ENCODE measurements around the gene AACS.
"Not testable (repeated sequence)": the region's sequence is repeated elsewhere in the genome, so short reads cannot be mapped to it uniquely, and the experiment has no call there.

AACS gene

GRCh38 chr12:125092872-125093680 is 27.8 kb downstream of the AACS start:
- DNase-seq = peak; percentile 35 to 70

- peak; percentile 13 to 43 for DNase-seq
Measured at GRCh38 chr12:125093681-125094330, 28.6 kb downstream of the AACS start.

- no peak for DNase-seq
Measured at GRCh38 chr12:125096894-125097293, 31.7 kb downstream of the AACS start.

GRCh38 chr12:125097427-125097826 is 32.2 kb downstream of the AACS start:
- DNase-seq = no peak

DNA sequence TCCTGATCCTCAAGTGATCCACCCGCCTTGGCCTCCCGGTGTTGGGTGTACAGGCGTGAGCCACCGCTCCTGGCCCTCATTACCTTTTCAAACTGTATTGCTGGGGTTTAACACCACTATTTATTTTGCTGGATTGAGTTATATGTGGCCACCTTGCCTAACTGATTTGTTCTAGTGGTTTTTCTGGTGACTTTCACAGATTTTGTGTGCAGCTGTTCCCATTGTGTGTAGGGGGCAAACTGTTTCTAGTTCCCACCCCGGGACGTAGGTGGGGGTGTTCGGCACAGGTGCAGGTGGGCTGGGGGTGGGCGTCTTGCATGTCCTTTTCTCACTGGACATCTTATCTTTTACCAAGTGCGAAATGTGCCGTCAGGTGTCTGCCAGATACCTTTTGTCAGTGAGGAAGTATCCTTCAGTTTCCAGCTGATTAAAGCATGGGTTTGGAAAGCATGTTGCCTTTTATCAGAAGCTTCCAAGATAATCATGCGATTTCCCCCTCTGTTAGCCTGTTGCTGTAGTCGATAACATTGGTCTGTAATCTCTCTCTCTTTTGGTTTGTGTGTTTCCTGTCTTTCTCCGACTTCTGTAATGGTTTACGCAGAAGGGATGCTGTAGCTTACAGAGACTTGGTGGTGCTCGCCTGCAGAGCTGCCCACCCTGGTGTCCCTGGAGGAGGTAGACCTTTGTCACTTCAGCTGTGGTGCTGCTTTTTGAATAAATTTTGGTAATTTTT is 33.6 kb downstream of the AACS start:
- DNase-seq = no peak

DNA sequence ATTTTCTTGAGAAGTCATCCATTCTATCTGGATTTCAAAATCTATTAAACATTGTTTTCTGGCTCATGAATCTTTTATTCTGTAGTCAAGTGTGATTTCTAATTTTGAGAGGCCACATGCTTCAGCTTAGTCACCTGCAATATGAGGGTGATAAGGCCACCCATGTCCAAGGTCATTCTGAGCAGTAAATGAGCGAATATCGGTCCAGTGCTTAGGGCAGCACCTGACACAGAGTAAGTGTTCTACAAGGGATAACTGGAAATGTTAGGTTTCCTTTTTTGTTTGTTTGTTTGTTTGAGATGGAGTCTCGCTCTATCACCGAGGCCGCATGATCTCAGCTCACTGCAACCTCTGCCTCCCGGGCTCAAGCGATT is 34.2 kb downstream of the AACS start:
- DNase-seq = no peak

GRCh38 chr12:125100551-125101434 is 35.6 kb downstream of the AACS start:
- DNase-seq = no peak

GRCh38 chr12:125104982-125105381 is 39.7 kb downstream of the AACS start:
- DNase-seq = no peak

DNA sequence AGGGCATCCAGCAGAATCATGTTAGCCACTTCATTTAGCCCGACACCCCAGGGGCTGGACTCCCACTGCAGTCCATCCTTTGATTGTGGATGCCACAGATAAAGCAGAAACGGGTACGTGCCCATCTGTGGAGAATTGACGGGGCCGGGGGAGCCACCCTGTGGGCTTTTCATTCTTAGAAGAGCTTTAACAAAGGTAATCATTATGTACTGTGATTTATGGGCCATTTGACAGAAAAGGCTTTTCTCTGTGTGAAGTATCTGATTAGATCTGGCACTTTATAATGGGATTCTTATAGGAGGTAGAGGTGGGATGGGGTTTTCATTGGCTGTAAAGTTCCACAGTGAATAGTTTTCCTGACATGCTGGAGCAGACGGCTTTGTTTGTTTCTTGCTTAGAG is 40.4 kb downstream of the AACS start:
- DNase-seq = no peak

DNA sequence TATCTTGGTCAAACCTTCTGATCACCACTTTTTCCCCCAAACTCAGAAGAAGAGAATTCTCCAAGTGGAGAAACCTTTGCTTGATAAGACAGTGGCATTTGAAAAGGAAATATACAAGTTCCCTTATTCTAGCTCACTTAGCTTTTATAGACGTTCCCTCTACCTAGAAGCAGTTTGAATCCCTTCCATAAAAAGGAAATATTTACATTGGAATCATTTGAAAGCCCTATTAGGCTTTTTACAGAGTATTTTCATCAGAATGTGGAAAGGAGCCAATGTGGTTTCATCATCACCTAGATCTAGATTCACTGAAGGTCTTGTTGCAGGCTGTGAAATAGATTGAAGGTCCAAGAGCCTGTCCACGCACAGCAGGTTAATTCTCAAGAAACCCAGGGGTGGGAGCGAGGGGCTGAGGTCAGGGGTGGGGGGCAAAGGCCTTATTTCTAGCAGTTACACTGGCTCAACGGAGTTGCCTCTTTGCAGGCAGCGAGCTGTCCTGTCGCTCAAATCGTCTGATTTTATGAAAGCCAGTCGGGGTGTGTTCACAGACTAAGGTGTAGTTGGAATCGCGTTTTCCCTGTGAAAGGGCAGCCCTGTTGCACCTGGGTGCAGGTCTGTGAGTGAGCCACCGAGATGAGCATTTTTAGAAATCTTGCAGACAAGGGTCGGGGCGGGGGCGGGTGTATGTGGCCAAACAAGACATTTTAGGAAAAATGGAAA is 45.6 kb downstream of the AACS start:
- DNase-seq = no peak

DNA sequence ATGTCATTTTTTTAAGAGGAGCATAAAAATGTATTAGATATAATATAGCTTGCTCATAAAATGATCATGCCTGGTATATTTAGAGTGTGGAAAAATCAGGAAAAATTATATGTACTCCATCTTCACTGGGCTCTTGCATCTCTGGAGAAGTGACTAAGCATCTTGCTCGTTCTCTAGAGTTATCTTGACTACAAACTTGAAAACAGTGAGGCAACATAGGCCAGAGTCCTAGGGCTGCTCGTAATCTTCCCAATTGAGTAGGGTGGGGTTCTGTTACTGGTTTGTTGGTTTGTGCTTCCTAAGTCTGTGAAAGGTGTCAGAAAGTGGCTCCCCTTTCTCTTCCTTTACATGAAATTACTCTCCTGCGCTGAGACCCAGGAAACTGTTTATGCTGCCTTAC is 46.2 kb downstream of the AACS start:
- DNase-seq = no peak

- not testable (repeated sequence) for DNase-seq
Measured at GRCh38 chr12:125112614-125113013, 47.4 kb downstream of the AACS start.

- DNase-seq = no peak
Measured at GRCh38 chr12:125113263-125113662, 48.0 kb downstream of the AACS start.

DNA sequence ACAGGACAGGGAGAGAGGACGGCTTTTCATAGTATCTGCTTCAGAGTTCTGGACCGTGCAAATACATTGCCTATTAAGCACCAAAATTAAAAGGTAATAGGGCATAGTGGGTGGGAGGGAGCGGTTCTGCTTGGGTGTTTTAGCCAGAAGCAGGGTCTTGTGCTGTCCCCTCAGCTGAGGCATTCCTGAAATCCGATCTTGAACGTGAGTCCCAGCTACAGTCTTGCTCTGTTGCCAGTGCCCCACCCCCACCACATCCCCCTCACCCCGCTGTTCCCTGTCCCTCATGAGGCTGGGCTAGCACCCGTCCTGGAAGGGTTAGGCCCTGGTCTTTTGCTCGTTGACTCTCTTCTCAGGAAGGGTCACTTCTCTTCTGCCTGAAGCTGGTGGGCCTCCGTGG is 48.6 kb downstream of the AACS start:
- no peak for DNase-seq

- DNase-seq = no peak
Measured at GRCh38 chr12:125114365-125115141, 49.3 kb downstream of the AACS start.

DNA sequence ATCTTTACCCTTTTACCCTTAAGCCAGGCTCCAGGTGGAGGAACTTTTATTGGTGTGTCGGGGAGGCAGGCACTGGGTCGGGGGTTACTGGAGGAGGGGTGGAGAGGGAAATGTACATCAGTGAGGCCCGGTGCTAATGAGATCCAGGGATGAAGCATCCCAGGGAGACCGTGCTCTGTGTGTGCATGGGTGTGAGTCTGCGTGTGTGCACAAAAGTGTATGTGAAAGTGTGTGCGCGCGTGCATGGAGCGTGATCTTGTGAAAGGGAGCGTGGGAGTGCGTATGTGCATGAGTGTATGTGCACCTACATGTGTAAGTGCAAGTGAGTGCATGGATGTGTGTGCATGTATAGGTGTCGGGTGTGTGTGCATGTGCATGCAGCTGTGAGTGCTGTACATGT is 55.3 kb downstream of the AACS start:
- DNase-seq = no peak

GRCh38 chr12:125121106-125121505 is 55.9 kb downstream of the AACS start:
- no peak for DNase-seq

- DNase-seq = no peak
Measured at GRCh38 chr12:125122668-125123067, 57.4 kb downstream of the AACS start.

DNA sequence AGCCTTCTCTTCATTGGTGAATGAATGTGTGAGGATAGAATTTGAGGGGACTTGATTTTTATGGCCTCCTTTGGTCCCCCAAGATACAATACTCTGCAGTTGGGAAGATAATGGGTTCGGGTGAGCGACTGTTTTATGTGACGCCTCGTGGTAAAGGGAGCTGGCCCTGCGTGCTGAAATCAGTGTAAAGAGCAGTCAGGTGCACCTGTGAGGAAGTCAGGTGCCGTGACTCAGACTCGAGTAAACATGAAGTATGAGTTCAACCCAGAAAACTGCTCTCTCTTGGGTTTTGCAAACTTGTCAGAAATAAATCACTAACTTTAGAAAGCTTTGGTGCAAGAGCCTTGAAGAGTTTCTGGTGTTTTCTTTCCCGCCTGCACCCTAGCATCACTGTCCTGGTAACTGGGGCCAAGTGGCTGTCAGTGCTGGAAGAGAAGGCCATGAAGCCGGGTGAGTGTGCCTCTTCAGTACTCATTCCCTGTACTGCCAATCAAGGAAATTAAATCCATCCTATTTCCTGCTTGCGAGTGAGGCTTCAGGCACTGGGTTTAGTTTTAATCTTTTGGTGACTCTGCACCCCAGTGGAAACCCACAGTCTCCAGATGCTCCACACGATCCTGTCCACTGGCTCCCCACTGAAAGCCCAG is 59.2 kb downstream of the AACS start:
- no peak for DNase-seq

DNA sequence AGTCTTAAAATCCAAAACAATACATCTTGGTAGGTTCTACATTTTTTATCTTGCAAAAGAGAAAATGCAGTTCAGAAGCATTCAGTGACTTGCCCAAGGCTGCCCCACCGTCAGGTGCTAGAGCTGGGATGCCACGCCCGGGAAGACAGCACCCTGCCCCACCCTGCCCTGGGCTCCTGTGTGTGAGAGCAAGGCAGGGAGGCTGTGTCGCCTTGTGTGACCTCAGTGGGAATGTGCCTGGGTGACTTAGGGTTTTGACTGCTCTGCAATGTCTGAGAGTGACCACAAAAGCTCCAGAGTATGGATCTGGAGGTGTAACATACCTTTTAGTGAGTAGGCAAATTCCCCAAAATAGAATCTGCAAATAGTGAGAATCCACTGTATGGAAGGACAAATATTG is 60.0 kb downstream of the AACS start:
- DNase-seq = no peak

Measured in SHP77 (cell line).